Tibial nerve (tissue), 4 donors: Measurements from ENCODE around the gene EOLA1.
"Not testable (repeated sequence)": the region's sequence is repeated elsewhere in the genome, so short reads cannot be mapped to it uniquely, and the experiment has no call there.

ENCODE experiments used
- EP300 ChIP-seq, 2 donors: sonication (generic); formaldehyde crosslinking; IDR thresholded peaks; one replicate each; pipeline ENCODE4 v1.6.1; 2017; ENCODE audit warnings: antibody characterized with exemption in 2 of 2, mild to moderate bottlenecking in 1 of 2
- POLR2A ChIP-seq, 2 donors: fragments of 450-650 bp; IDR thresholded peaks; one replicate each; pipeline ENCODE4 v1.6.1; 2017; ENCODE audit warnings: antibody characterized with exemption in 2 of 2, mild to moderate bottlenecking in 2 of 2, moderate library complexity in 2 of 2
- TF ChIP-seq, protein P1 (sequence below), 5 experiments: fragments of 200-600 bp in 3 of 5; fragments of 450-650 bp in 2 of 5; sonication (generic) in 3 of 5; IDR thresholded peaks; one replicate each; pipeline ENCODE4 v1.5.1; 2016 to 2019; ENCODE audit warnings: antibody characterized with exemption in 5 of 5, mild to moderate bottlenecking in 3 of 5, moderate library complexity in 2 of 5

DNA sequence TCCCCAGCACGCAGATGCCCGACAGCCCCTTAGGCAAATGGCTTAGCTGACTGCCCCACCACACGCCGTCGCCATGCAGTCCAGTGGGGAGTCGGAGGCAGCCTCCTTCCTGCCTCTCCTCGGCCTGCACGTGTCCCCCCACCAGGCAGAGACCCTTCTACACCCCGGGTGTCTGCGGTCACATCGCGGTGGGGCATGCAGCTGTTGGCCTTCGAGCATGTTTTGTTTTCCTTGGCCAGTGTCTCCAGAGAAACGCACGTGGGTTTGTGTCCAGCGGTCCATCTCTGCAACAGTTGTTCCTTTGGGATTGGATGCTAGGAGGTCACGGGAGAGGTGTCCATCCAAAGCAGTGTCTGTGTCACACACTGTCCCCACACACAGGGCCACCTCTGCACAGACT, 54.4 kb downstream of the EOLA1 start, which contains the start of gene HSFX2:
- TF ChIP-seq, protein P1, sequence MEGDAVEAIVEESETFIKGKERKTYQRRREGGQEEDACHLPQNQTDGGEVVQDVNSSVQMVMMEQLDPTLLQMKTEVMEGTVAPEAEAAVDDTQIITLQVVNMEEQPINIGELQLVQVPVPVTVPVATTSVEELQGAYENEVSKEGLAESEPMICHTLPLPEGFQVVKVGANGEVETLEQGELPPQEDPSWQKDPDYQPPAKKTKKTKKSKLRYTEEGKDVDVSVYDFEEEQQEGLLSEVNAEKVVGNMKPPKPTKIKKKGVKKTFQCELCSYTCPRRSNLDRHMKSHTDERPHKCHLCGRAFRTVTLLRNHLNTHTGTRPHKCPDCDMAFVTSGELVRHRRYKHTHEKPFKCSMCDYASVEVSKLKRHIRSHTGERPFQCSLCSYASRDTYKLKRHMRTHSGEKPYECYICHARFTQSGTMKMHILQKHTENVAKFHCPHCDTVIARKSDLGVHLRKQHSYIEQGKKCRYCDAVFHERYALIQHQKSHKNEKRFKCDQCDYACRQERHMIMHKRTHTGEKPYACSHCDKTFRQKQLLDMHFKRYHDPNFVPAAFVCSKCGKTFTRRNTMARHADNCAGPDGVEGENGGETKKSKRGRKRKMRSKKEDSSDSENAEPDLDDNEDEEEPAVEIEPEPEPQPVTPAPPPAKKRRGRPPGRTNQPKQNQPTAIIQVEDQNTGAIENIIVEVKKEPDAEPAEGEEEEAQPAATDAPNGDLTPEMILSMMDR (IDR thresholded peaks at IDR 0.05): not testable (repeated sequence)
- not testable (repeated sequence) for TF ChIP-seq POLR2A, EP300 (IDR thresholded peaks at IDR 0.05)
